Fibroblast of peridontal ligament (primary cell): ENCODE measurements around the gene FBXW11.

Source experiments
- DNase-seq: peaks from one replicate; pipeline ENCODE4 v3.0.0-alpha.2; 2010; ENCODE audit errors: extremely low read depth

FBXW11 gene

GRCh38 chr5:171867786-171868185 is 138.7 kb downstream of the FBXW11 start:
- DNase-seq = peak; percentile 50

GRCh38 chr5:171865471-171865870 is 141.0 kb downstream of the FBXW11 start:
- no peak for DNase-seq

GRCh38 chr5:171863935-171864334 is 142.5 kb downstream of the FBXW11 start:
- peak; percentile 86 for DNase-seq

- no peak for DNase-seq
These were observed 143.8 kb downstream of the FBXW11 start for GRCh38 chr5:171862624-171863023.

- DNase-seq = no peak
These were observed 145.1 kb downstream of the FBXW11 start for GRCh38 chr5:171861381-171861780.

- DNase-seq = no peak
These were observed 148.1 kb downstream of the FBXW11 start for GRCh38 chr5:171858303-171858702.

GRCh38 chr5:171857489-171857876 is 149.0 kb downstream of the FBXW11 start:
- no peak for DNase-seq

- DNase-seq = peak; percentile 6
These were observed 150.4 kb downstream of the FBXW11 start for GRCh38 chr5:171855798-171856763.

- no peak for DNase-seq
These were observed 151.2 kb downstream of the FBXW11 start for GRCh38 chr5:171855265-171855664.

GRCh38 chr5:171852255-171852681 is 154.2 kb downstream of the FBXW11 start:
- peak; percentile 25 for DNase-seq

- no peak for DNase-seq
These were observed 155.2 kb downstream of the FBXW11 start for GRCh38 chr5:171851251-171851650.

GRCh38 chr5:171850324-171850947 is 156.0 kb downstream of the FBXW11 start:
- no peak for DNase-seq

- no peak for DNase-seq
These were observed 156.7 kb downstream of the FBXW11 start for GRCh38 chr5:171849585-171850323.

- DNase-seq = peak; percentile 45
These were observed 157.4 kb downstream of the FBXW11 start for GRCh38 chr5:171848911-171849520.

- DNase-seq = no peak
These were observed 158.0 kb downstream of the FBXW11 start for GRCh38 chr5:171848486-171848885.

GRCh38 chr5:171848006-171848405 is 158.4 kb downstream of the FBXW11 start:
- no peak for DNase-seq

- DNase-seq = no peak
These were observed 159.4 kb downstream of the FBXW11 start for GRCh38 chr5:171847026-171847425.

- no peak for DNase-seq
These were observed 160.1 kb downstream of the FBXW11 start for GRCh38 chr5:171846323-171846722.

- peak; percentile 35 for DNase-seq
These were observed 160.6 kb downstream of the FBXW11 start for GRCh38 chr5:171845857-171846256.

GRCh38 chr5:171845040-171845630 is 161.3 kb downstream of the FBXW11 start:
- no peak for DNase-seq

- DNase-seq = no peak
These were observed 163.6 kb downstream of the FBXW11 start for GRCh38 chr5:171842777-171843328.
